ENCODE data around the gene KLHL33. TPM values are rescaled to one million over a fixed set of nuclear protein-coding genes. Genes with fewer than 3 reads are reported as not detected.
A peak's percentile ranks its signal among the peaks of the same experiment; 100 is the strongest.
"Not testable (repeated sequence)": the region's sequence is repeated elsewhere in the genome, so short reads cannot be mapped to it uniquely, and the experiment has no call there.

The KLHL33 gene
- total RNA-seq, 1 experiment from 2014 or later = not detected

GRCh38 chr14:20454516-20455354 is 18.8 kb upstream of the KLHL33 start, which contains the start of the genes APEX1 and OSGEP:
Gene APEX1, plus strand, starts transcription at chr14:20455226. Its CDS starts 420 bp downstream, at chr14:20455646.
Gene OSGEP, minus strand, starts transcription at chr14:20454812. Its CDS starts 129 bp downstream, at chr14:20454683.
- in situ Hi-C loops (cut with HindIII; ENCODE audit: low sequenced_read_pairs) = no loop called here
- DNase-seq (ENCODE audit: low spot score) = peak; percentile 99

GRCh38 chr14:20452831-20453230 is 16.9 kb upstream of the KLHL33 start:
- in situ Hi-C loops (cut with HindIII; ENCODE audit: low sequenced_read_pairs); DNase-seq (ENCODE audit: low spot score): not testable (repeated sequence)

- in situ Hi-C loops (cut with HindIII; ENCODE audit: low sequenced_read_pairs) = no loop called here
- DNase-seq (ENCODE audit: low spot score) = no peak
Measured at GRCh38 chr14:20446889-20447288, 10.9 kb upstream of the KLHL33 start.

GRCh38 chr14:20443650-20444049 is 7.7 kb upstream of the KLHL33 start:
- in situ Hi-C loops (cut with HindIII; ENCODE audit: low sequenced_read_pairs); DNase-seq (ENCODE audit: low spot score): not testable (repeated sequence)

- in situ Hi-C loops (cut with HindIII; ENCODE audit: low sequenced_read_pairs) = no loop called here
- DNase-seq (ENCODE audit: low spot score) = no peak
Measured at GRCh38 chr14:20441461-20441860, 5.5 kb upstream of the KLHL33 start.

GRCh38 chr14:20440882-20441281 is 4.9 kb upstream of the KLHL33 start:
- in situ Hi-C loops (cut with HindIII; ENCODE audit: low sequenced_read_pairs) = no loop called here
- DNase-seq (ENCODE audit: low spot score) = no peak

- DNase-seq (ENCODE audit: low spot score) = no peak
- in situ Hi-C loops (cut with HindIII; ENCODE audit: low sequenced_read_pairs) = no loop called here
Measured at GRCh38 chr14:20440465-20440864, 4.5 kb upstream of the KLHL33 start.

- in situ Hi-C loops (cut with HindIII; ENCODE audit: low sequenced_read_pairs) = no loop called here
Measured at GRCh38 chr14:20438664-20439063, 2.7 kb upstream of the KLHL33 start.

GRCh38 chr14:20436363-20436755 is 393 bp upstream of the KLHL33 start:
- in situ Hi-C loops (cut with HindIII; ENCODE audit: low sequenced_read_pairs) = no loop called here
- no peak for DNase-seq (ENCODE audit: low spot score)

More at GRCh38 chr14:20438664-20439063, 2.7 kb upstream of the KLHL33 start:
- no peak for DNase-seq (ENCODE audit: low spot score)

- DNase-seq (ENCODE audit: low spot score) = peak; percentile 98
Measured at GRCh38 chr14:20434701-20435581, 1.0 kb downstream of the KLHL33 start.

GRCh38 chr14:20429801-20430669 is 5.9 kb downstream of the KLHL33 start:
- in situ Hi-C loops (cut with HindIII; ENCODE audit: low sequenced_read_pairs) = no loop called here
- peak; percentile 99 for DNase-seq (ENCODE audit: low spot score)

More at GRCh38 chr14:20434701-20435581, 1.0 kb downstream of the KLHL33 start:
- in situ Hi-C loops (cut with HindIII; ENCODE audit: low sequenced_read_pairs) = no loop called here

GRCh38 chr14:20428802-20429201 is 7.2 kb downstream of the KLHL33 start:
- peak; percentile 55 for DNase-seq (ENCODE audit: low spot score)
- in situ Hi-C loops (cut with HindIII; ENCODE audit: low sequenced_read_pairs) = no loop called here

GRCh38 chr14:20428010-20428365 is 8.0 kb downstream of the KLHL33 start:
- in situ Hi-C loops (cut with HindIII; ENCODE audit: low sequenced_read_pairs) = no loop called here
- DNase-seq (ENCODE audit: low spot score) = no peak

GRCh38 chr14:20427231-20428009 is 8.5 kb downstream of the KLHL33 start:
- DNase-seq (ENCODE audit: low spot score) = no peak
- in situ Hi-C loops (cut with HindIII; ENCODE audit: low sequenced_read_pairs) = no loop called here

GRCh38 chr14:20424851-20425250 is 11.1 kb downstream of the KLHL33 start:
- in situ Hi-C loops (cut with HindIII; ENCODE audit: low sequenced_read_pairs) = no loop called here
- DNase-seq (ENCODE audit: low spot score) = no peak

GRCh38 chr14:20422886-20423285 is 13.1 kb downstream of the KLHL33 start:
- no peak for DNase-seq (ENCODE audit: low spot score)
- in situ Hi-C loops (cut with HindIII; ENCODE audit: low sequenced_read_pairs) = no loop called here

GRCh38 chr14:20421267-20421666 is 14.7 kb downstream of the KLHL33 start:
- in situ Hi-C loops (cut with HindIII; ENCODE audit: low sequenced_read_pairs) = no loop called here
- DNase-seq (ENCODE audit: low spot score) = no peak

GRCh38 chr14:20419419-20419818 is 16.5 kb downstream of the KLHL33 start:
- in situ Hi-C loops (cut with HindIII; ENCODE audit: low sequenced_read_pairs) = no loop called here
- no peak for DNase-seq (ENCODE audit: low spot score)

Measured in G401 (cell line).